GM21381 (cell line): ENCODE data around the gene TMPRSS6.

Source experiments
- ATAC-seq: cut with Tn5 transposase; IDR thresholded peaks from one replicate; pipeline ENCODE4 v1.9.1; 2021; ENCODE audit warnings: mild to moderate bottlenecking, moderate library complexity; ENCODE audit not compliant: unreplicated experiment

The TMPRSS6 gene

DNA sequence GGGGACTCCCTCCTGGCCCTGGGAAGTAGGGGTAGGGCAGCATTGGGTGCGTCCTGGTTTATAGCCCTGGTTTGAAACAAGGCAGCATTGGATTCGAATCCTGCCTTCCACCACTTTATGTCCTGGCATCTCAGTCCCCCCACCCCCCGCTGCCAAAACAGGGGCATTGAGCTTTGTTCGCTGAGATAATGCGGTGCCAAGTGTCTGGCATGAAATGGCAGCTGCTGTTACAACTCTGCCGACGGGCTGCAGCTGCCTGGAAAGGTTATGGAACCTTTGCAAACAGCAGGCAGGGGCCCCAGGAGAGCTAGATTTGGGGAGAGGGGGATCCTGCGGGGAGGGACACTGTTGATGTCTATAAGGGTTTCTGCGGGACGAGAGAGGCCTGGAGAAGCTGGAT is 92.2 kb downstream of the TMPRSS6 start:
- ATAC-seq: no peak

DNA sequence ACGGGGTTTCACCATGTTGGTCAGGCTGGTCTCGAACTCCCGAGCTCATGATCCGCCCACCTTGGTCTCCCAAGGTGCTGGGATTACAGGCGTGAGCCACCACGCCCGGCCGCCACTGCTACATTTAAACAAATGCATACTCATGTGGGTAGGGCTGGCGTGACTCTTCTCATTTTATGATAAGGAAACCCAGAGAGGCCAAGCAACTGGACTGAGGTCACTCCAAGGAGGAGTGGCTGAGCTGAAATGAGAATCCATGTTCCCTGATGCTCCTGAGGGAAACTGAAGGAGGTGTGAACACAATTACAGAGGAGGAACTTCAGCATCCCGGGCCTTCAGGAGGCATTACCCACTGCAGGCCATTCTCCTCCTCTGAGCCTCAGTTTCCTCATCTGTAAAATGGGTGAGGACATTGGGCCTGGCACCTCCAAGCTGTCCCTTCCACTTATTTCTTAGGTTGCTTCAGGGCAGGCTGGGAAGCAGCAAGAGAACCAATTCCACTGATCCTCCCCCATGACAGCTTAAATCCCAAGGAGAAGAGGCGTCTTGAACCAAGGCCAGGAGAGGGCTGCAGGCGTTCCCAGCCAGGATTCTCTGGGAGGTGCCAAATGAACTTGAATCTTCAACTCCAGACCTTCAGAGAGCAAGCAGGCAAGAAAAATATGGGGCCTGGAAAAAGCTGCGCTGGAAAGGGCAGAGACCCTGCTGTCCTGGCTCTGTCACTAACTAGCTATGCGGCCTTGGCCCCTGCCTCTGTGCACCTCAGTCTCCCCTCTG is 93.2 kb downstream of the TMPRSS6 start:
- no peak for ATAC-seq

DNA sequence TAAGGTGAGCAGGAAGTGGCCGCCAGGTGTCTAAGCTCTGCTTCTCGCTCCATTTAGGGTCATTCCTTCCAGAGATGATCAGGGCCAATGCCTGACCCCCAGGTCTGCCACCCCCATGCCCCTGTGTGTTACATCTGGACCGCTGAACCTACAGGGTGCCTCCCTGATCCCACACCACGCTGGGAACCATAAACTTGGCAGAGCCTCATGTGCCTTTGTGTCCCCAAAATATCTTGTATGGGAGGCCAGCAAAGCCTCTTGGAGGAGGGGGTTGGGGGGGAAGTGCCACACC is 94.0 kb downstream of the TMPRSS6 start:
- ATAC-seq: no peak
